Activated naive CD4-positive, alpha-beta T cell treated with anti-CD3 and anti-CD28 coated beads, Interleukin-2, amount 10 ng/mL, durations not matched to agents 7 days and 5 days (primary cell): Measurements from ENCODE around the gene NDRG4.

Experiments used
- CTCF ChIA-PET: fragments of 350-600 bp; sonication (Branson Sonifier 250); formaldehyde crosslinking; loops from one replicate; lab custom pipeline; 2021; ENCODE audit warnings: antibody characterized with exemption; lab: Charles Lee
- DNase-seq: peaks from one replicate; pipeline ENCODE4 v3.0.0-alpha.2; 2020
- H3K27ac Mint-ChIP-seq: one replicate; pipeline ENCODE4 v1.8.0; 2021; ENCODE audit warnings: mild to moderate bottlenecking, moderate library complexity, mixed read lengths
- H3K27me3 Mint-ChIP-seq: one replicate; pipeline ENCODE4 v1.8.0; 2021; ENCODE audit warnings: mild to moderate bottlenecking, mixed read lengths
- H3K36me3 Mint-ChIP-seq: one replicate; pipeline ENCODE4 v1.8.0; 2021; ENCODE audit warnings: mixed read lengths
- H3K4me1 Mint-ChIP-seq: one replicate; pipeline ENCODE4 v1.8.0; 2021; ENCODE audit warnings: mixed read lengths
- H3K4me3 Mint-ChIP-seq: one replicate; pipeline ENCODE4 v1.8.0; 2021; ENCODE audit warnings: mild to moderate bottlenecking, moderate library complexity, mixed read lengths
- H3K9me3 Mint-ChIP-seq: one replicate; pipeline ENCODE4 v1.8.0; 2021; ENCODE audit warnings: mixed read lengths

The NDRG4 gene

DNA sequence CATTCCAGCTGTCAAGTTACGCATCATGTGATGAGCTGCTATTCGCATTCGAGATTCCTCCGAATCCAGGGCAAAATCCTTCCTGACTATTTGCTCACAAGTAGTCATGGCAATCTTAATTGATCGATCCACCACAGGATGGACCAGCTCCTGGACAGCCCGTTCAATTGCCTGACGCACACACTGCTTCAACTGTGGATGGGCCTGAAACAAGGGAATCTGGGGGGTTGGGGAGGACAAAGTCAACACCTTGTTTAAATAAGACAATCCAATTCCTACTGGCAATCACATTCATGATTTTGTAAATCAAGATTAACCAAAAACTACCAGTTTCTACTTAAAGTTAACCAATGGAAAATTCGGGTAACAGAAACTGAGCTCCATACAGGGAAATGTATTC, 43.7 kb downstream of the NDRG4 start:
- no peak for DNase-seq
- peaks cover 73% of the 10 kb centered on the region for H3K36me3 Mint-ChIP-seq
- H3K4me3 Mint-ChIP-seq = no peak overlapping the region
- H3K27me3 Mint-ChIP-seq = no peaks in the 10 kb centered on the region
- no peak overlapping the region for H3K27ac Mint-ChIP-seq
- CTCF ChIA-PET = no interaction called here
- H3K4me1 Mint-ChIP-seq = no peaks in the 10 kb centered on the region
- no peaks in the 10 kb centered on the region for H3K9me3 Mint-ChIP-seq

DNA sequence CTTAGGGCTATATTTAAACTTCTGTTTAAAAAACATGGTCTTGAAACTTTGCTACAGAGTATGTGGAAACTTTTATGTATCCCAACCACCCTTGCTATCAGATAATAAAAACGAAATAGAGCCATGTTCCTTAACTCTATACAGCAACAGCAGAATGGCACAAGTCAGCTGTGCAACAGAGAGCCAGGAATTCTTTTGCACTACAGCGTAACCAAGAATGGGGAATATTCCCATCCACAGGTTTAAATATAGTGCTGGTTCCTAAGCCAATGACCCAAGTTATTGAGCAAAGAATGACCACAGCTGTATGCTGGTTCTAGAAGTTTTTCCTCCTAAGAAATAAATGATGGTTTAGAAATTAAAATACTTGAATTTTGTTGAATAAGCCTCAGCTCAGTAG, 48.4 kb downstream of the NDRG4 start:
- DNase-seq = no peak
- Mint-ChIP-seq H3K4me3 (no peak overlapping the region), H3K9me3 (no peaks in the 10 kb centered on the region), H3K36me3 (peaks cover 68% of the 10 kb centered on the region), H3K27me3 (no peaks in the 10 kb centered on the region), H3K4me1 (no peaks in the 10 kb centered on the region), H3K27ac (no peak overlapping the region)
- CTCF ChIA-PET = interaction anchor here (0.6 kb wide), 1 partner anchor 14 kb away, joined by 3 read pairs; no protein-coding TSS in a partner anchor

DNA sequence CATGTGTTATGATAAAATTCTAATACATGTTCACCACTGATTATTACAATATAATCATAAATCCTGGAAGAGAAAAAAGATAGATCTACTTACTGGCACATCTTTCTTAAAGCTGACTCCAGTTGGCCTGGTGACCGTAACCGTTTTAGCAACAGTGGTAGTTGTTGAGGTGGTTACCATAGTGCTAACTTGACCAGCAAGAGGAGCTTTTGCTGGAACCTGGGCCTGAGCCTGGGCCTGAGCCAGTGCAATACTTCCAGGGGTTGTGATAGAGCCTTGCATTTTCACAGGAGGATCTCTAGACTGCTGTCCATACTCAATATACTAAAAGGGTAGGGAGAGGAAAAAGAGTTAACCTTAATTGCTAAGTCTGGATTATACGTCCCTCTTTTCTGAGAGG, 51.6 kb downstream of the NDRG4 start:
- no peak for DNase-seq
- Mint-ChIP-seq H3K36me3 (peaks cover 67% of the 10 kb centered on the region), H3K9me3 (no peaks in the 10 kb centered on the region), H3K4me1 (no peaks in the 10 kb centered on the region), H3K27me3 (no peaks in the 10 kb centered on the region), H3K4me3 (no peak overlapping the region), H3K27ac (no peak overlapping the region)
- CTCF ChIA-PET = no interaction called here

DNA sequence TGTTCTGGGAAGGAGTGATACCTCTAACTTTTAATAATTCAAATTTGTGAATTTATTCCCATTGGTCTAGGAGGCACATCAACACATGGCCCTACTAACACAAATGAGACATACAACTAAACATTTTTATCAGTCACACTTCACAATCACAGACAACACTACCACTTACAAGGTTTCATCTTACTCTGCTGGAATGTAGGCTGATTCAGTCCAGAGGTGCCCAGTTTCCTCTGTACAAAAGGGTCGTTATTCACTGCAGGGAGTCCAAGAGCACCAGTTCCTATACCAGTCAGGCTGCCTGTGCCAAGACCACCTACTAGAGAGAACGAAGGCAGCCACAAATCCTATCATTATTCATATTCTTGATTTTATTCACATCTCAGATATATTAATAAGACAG, 56.7 kb downstream of the NDRG4 start:
- Mint-ChIP-seq H3K4me3 (no peak overlapping the region), H3K9me3 (no peaks in the 10 kb centered on the region), H3K27me3 (no peaks in the 10 kb centered on the region), H3K36me3 (peaks cover 44% of the 10 kb centered on the region), H3K4me1 (no peaks in the 10 kb centered on the region), H3K27ac (no peak overlapping the region)
- CTCF ChIA-PET = no interaction called here
- no peak for DNase-seq
